HG03558 (cell line): ENCODE results near the gene ACP3.
"Not testable (repeated sequence)": the region's sequence is repeated elsewhere in the genome, so short reads cannot be mapped to it uniquely, and the experiment has no call there.

ENCODE experiments used
- ATAC-seq: cut with Tn5 transposase; IDR thresholded peaks from one replicate; pipeline ENCODE4 v1.9.1; 2021; ENCODE audit warnings: moderate number of reproducible peaks; ENCODE audit not compliant: unreplicated experiment; ENCODE audit errors: extremely low read depth

Gene ACP3

DNA sequence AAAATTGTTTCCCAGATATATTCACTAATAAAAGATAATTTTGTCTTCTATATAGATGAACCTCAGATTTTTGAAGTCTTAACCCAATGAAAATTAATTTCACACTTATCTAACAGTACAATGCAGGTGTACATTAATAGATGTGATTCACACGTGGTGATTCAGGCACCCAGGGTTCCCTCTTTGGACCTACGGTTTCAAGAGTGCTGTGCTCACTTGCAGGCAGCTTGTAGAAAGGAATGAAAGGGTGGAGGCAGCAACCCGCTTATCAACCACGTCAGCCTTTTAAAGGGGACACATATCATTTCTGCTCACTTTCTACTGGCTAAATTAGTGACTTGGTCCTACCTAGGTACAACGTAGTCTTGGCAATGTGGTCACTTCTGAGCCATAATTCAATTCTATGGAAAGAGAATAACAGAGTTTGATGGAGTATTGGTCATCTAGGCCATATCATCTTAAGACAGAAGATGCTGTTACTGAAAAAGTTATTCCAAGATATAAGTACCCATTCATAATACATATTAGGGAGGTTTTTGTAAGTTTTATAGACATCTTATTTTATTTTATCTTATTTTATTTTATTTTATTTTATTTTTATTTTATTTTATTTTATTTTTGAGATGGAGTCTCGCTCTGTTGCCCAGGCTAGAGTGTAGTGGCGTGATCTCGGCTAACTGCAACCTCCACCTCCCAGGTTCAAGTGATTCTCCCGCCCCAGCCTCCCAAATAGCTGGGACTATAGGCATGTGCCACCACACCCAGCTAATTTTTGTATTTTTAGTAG is 37.9 kb downstream of the ACP3 start:
- ATAC-seq, result no peak

DNA sequence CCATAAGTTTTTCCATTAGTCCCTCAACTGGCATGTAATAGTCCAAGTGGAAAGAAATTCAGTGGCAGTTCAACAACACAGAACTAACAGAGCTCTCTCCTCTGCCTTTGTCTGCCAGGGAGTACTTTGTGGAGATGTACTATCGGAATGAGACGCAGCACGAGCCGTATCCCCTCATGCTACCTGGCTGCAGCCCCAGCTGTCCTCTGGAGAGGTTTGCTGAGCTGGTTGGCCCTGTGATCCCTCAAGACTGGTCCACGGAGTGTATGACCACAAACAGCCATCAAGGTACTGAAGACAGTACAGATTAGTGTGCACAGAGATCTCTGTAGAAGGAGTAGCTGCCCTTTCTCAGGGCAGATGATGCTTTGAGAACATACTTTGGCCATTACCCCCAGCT is 39.4 kb downstream of the ACP3 start:
- ATAC-seq, result no peak

DNA sequence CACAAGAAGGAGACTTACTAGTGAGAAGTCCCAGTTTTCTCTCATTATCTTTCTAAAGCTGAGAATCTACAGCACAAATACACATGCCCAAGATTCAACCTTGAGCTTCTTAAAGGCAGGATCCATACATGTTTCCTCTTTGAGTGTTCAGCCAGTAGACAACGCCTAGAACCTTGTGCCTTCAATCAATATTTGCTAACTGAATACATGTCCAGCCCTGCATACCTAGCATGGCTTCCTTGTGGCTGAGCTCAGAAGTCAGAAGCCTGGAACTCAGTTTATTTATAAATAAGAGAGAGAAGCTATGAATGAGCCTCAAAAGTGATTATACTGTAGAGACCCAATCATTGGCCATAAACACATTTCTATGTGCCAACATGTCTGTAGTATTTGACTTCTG is 43.5 kb downstream of the ACP3 start:
- no peak for ATAC-seq

DNA sequence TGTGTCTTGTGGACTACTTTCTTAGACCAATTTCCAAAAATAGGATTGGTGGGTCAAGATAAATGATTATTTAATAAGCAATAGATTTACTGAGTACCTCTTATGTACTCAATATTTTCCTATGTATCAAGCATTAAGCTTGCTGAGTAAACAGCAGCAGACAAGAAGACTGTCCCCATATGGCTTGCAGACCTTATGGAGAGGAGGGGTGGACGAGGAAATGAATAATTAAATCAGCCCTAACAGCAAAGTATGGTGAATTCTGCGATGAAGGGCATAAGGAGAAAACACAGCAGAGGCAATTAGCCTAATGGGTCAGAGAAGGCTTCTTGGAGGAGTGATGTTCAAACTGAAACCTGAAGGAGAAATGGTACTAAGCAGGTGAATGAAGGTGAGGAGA is 45.1 kb downstream of the ACP3 start:
- ATAC-seq, result no peak

DNA sequence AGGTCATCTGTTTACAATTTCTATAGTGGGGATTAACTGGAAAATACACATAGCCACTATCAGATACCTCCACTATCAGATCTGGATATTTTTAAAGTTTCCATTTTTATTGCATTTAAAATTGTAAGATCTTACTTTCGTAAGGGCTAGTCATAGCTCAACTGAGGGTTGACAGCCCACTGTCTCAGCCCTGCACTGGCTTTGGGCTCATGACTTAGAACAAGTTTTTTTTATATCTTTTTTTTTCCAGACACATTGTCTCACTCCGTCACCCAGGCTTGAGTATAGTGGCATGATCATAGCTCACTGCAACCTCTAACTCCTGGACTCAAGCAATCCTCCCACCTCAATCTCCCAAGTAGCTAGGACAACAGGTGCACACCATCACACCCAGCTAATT is 51.3 kb downstream of the ACP3 start:
- no peak for ATAC-seq

DNA sequence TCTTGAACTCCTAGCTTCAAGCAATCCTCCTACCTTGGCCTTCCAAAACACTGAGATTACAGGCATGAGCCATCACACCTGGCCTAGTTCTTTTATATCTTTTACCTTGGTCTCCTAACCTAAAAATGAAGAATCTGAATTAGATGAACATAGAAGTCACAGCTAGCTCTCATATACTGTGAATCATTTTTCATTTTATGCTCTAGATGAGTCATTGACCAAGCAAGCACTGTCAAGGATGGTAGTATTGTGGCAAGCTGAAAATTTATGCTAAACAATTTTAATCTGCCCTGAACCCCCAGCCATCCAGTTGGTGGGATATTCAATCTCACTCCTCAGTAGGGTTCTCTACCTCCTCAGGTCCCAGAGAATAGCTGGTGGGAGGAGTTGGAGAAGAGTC is 51.8 kb downstream of the ACP3 start:
- no peak for ATAC-seq

DNA sequence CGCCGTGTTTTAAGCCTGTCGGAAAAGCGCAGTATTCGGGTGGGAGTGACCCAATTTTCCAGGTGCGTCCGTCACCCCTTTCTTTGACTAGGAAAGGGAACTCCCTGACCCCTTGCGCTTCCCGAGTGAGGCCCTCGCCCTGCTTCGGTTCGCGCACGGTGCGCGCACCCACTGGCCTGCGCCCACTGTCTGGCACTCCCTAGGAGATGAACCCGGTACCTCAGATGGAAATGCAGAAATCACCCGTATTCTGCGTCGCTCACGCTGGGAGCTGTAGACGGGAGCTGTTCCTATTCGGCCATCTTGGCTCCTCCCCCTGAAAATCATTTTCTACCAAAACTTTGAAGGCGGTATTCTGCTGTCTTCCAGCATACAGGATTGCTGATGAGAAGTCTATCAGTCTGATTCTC is 59.7 kb downstream of the ACP3 start:
- ATAC-seq, result not testable (repeated sequence)

DNA sequence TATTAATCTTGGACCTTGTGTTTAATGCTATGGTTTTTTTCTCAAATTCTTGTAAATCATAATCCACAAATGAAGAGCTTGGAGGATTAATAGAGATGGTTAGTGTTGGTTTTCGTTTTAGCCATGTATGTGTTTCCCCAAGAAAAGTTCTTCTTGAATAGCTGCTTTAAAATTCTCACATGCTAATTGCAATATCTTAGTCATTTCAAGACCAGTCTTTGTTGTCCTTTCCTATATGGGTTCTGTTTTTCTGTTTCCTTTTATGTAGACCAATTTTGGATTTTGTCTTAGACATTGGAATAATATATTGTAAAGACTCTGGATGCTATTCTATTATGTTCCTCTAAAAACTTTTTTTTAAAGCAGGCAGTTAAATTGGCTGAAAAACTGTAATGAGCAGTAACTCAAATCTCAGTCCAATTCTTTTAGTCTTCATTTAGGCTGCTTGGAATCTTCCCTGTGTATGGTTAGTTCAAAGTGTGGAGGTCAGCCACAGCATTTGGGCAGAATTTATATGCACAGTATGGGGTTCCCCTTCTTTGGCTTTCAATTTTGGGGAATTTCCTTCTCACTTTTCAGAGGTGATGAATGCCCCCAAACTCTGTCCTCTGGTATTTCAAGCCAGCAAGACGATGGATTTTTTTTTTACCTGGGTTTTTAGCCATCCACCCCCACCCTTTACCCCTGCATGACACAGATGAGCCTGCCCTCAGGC is 61.0 kb downstream of the ACP3 start:
- no peak for ATAC-seq

DNA sequence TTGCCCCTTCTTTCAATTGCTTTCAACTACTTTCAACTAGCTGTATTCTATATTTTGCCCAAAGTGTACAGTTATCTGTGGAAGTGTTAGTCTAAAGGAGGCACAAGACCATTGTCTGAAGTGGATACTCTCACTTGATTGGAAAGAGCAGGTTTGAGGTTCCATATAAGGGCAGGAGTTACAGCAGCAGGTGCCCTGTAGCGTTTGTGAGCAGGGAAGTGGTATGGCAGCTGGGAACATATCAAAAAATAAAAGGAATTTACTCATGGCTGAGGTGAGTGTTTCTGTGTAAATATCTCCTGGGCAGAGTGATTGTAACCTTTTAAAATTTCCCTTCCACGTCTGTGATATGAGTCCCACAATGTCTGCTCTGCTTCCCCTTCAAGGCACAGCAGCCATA is 61.6 kb downstream of the ACP3 start:
- no peak for ATAC-seq

DNA sequence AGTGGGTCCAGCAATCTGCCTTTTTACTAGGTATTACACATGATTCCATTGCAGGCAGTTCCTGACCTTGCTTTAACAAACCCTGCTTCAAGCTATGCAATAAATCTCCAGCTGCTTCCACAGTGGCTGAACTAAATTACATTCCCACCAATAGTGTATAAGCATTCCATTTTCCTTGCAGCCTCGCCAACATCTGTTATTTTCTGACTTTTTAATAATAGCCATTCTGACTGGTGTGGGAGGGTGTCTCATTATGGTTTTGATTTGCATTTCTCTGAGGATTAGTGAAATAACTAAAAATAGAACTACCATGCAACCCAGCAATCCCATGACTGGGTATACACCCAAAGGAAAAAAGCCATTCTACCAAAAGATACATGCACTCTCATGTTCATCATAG is 63.7 kb downstream of the ACP3 start:
- ATAC-seq, result no peak

DNA sequence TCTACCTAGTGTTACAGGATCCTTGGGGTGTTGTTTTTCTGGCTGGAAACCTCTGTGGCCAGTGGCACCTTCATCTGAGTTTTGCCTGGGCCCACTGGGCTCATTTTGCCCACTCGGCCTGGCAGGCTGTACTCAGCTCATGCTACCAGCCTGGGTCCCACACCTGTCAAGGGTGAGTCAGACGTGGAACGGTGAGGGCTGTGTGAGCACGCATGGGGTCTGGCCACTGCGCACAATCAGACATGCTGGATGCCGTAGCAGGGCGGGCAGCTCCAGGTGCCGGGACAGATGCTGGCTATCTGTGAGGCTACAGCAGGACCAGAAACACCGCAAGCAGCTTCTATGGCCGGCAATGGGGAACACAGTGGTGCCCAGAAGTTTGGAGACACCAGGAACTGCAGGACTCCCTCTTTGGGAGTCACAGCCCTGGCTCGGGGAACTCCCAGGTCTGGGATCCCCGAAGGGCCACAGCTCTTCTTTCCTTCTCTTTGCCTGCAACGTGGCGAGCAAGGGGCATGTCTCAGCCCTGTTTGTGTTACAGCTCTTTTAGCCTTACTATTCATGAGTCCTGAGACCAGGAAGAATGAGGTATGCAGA is 64.2 kb downstream of the ACP3 start:
- ATAC-seq, result no peak

DNA sequence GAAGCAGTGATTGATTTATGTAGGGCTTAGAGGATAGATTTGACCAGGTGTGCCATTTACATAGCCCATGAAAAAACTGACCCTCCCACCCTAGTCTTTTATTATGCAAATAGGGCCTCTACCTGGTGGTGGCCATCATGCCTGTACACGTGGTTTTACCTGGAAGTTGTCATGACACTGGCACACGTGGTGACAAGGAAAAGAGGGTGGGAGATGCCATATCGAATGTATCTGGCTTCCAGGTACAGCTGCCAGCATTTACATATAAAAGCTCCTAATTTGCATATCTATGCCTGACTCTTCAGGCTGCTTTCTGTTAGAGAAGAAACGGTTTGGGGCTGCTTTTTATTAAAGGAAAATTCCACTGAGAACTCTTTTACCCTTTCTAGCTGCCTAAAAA is 65.1 kb downstream of the ACP3 start:
- no peak for ATAC-seq

DNA sequence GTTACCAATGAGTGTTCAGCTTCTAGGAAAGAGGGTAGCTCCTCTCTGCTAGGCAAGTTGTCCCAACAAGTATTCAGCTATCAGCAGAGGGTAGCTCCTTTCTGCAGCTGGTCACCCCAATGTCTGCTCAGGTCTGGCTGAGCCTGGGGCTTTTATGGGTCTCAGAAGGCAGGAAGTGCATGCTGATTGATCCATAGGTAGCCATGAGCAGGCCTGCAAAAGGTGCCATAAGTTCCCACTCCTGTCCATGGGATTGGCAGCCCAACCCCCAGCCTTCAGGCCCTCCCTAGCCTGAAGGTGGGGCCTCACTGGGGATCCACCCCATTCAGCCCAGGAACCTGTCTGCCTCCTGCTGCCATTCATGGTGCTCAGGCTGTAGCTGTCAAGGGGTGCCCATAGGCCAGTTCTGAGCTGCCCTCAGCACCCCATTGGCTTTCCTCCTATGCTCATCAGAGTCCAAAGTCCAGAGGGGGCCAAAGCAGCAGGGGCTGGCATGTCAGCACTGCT is 65.5 kb downstream of the ACP3 start:
- no peak for ATAC-seq

DNA sequence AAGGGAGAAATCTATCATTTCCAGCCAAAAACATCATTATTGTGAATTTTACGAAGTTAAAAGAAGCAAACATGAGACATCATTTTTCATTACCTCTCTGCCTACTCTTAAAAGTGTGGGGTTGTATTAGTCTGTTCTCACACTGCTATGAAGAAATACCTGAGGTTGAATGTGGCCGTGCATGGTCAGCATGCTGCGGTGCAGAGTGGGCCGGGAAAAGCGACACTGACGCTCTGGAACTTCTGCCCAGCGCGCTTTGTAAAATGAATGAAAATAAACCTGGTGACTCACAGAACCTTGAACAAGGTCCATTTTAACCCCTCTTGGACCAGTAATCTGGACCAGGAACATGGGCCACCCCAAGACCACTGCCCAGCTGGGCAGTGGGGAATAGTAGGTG is 69.1 kb downstream of the ACP3 start:
- ATAC-seq, result no peak

DNA sequence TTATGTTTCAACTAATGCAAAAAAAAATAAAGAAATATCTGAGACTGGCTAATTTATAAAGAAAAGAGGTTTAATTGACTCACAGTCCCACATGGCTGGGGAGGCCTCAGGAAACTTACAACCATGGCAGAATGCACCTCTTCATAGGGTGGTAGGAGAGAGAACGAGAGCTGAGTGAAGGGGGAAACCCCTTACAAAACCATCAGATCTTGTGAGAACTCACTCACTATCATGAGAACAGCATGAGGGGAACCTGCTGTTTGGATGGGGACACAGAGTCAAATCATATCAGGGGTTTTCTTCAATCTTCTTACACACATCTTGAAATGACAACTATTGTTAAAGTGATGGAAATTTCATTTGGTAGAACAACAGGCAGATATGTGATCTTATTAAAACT is 75.5 kb downstream of the ACP3 start:
- ATAC-seq, result not testable (repeated sequence)

DNA sequence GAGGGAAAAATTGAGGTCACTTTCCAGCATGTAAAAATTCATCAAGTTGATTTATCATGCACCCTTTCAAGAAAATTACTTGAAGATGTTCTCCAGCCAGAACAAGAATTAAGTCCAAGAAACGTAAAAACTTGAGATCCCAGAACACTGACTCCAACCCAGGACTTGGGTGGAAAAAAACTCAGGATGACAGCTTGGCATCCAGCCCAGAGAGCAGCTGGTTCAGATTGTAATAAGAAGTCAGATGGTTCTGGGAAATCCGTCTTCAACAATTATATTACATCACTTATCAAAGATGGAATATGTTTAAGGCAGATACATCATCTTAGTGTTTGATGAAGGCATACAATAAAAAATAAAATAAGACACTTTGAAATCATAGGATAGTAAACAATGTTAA is 77.1 kb downstream of the ACP3 start:
- no peak for ATAC-seq

DNA sequence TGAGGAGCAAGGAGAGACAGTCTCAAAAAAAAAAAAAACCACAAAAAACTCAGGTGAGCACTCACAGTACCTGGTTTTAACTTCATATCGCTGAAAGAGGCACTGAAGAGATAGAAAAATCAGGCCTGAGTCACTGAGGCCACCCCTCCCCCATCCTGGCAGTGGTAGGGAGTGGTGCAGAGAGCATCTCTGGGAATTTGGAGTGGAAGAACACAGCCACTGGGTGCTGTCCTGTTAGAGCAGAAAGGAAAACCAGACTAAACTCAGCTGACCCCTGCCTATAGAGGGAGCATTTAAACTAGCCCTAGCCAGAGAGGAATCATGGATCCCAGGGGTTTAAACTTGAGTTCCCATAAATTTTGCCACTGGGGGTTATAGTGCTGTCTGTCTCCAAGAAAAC is 77.9 kb downstream of the ACP3 start:
- no peak for ATAC-seq

DNA sequence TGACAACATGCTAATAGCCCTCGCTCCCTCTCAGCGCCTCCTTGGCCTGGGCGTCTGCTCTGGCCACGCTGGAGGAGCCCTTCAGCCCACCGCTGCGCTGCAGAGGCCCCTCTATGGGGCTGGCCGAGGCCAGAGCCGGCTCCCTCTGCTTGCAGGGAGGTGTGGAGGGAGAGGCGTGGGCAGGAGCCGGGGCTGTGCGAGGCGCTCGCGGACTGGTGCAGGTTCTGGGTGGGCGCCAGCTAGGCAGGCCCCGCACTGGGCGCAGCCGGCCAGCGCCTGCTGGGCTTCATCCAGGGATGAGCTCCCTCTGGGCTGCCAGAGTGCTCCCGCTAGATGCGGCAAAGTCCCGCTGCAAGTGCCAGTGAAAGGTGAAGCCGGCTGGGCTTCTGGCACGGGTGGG is 79.0 kb downstream of the ACP3 start:
- ATAC-seq, result no peak

DNA sequence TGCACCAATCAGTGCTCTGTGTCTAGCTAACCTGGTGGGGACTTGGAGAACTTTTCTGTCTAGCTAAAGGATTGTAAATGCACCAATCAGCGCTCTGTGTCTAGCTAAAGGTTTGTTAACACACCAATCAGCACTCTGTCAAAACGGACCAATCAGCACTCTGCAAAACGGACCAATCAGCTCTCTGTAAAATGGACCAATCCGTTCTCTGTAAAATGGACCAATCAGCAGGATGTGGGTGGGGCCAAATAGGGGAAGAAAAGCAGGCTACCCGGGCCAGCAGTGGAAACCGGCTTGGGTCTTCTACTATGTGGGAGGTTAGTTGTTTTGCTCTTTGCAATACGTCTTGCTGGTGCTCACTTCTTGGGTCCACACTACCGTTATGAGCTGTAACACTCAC is 79.6 kb downstream of the ACP3 start:
- not testable (repeated sequence) for ATAC-seq

DNA sequence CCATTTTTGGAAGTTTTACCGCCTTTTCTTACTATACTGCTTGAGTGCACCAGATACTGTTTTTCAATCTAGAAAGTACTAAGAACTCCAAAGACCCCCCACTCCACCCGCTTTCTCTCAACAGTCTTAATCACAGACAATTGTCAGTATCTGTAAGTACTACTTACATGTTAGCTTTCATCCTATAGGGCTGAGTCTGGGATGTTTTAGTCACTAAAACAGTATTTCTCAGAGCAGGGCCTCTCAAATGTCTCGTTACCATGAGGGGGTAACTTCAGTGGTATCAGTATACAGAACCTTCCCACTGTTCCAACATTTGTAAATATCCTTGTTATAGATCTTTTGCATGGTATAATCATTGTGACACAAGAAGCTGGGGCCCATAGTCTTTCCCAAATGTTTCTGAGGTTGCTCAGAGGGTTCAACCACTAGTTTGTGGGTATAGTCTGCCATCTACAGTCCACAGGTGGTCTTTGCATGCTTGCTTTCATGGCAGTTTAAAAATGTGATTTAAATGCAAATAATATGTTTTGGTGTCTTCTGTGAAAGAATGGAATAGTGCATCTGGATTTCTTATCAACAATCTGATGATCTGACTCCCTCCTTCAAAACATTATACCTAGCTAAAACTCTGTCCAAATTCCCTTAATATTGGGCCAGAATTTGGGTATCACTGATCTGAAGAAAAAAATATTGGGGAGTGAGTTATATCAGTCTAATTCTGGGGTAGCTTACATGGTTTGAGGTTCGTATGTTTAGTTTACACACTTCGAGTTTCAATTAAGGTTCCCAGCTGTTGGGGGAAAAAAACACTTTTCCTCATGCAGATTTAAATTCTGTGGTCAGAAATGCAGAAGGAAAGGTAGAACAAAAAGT is 82.1 kb downstream of the ACP3 start:
- ATAC-seq, result no peak
